HCT116 (cell line): ENCODE data around the gene TARBP2. TPM values are rescaled to one million over a fixed set of nuclear protein-coding genes. Genes with fewer than 3 reads are reported as not detected.

ENCODE experiments used
- ATAC-seq: fragments of 200-7000 bp; cut with Tn5 transposase; 2 replicates; pipeline ENCODE4 v1.9.1; 2020; ENCODE audit warnings: mild to moderate bottlenecking, moderate library complexity
- BruUV-seq: library from RNA; stranded (reverse); fragments of 400-500 nt; replicated peaks from 2 replicates; lab custom pipeline; 2021; lab: Mats Ljungman, UMichigan
- CTCF ChIA-PET: fragments of 300-600 bp; sonication (Branson Sonifier 250); formaldehyde crosslinking; loops from one replicate; lab custom pipeline; 2021; ENCODE audit warnings: antibody characterized with exemption; lab: Charles Lee
- POLR2A ChIA-PET: fragments of 300-600, 350-600 bp; sonication (Branson Sonifier 250); formaldehyde crosslinking; loops from one replicate; lab custom pipeline; 2021; ENCODE audit warnings: antibody characterized with exemption; lab: Charles Lee
- RAD21 ChIA-PET, 2 experiments: fragments of 300-600 bp; sonication (Branson Sonifier 250); formaldehyde crosslinking; loops; one replicate each; lab custom pipeline; 2023; ENCODE audit warnings: low total read pairs in 2 of 2; ENCODE audit not compliant: uncharacterized antibody in 2 of 2, unreplicated experiment in 2 of 2, low non-redundant PET in 1 of 2; lab: Charles Lee
- DNase-seq: peaks from one replicate; pipeline ENCODE4 v3.0.0-alpha.2; 2010; ENCODE audit warnings: low read depth, low spot score
- H2AFZ ChIP-seq: fragments of 200-600 bp; shearing (Covaris generic), sonication (generic); 2 replicates; pipeline ENCODE4 v1.6.1; 2017; ENCODE audit warnings: low read depth, mixed run types, mixed read lengths, antibody characterized with exemption, low read length; ENCODE audit not compliant: poor library complexity, severe bottlenecking
- H3K27ac ChIP-seq: 2 replicates; pipeline ENCODE4 v1.5.1; 2012; ENCODE audit warnings: low read depth, low read length
- H3K27me3 ChIP-seq: fragments of 200-600 bp; sonication (generic); 2 replicates; pipeline ENCODE4 v1.6.1; 2016; ENCODE audit warnings: mixed run types, low read length, mixed read lengths; ENCODE audit not compliant: insufficient read depth
- H3K36me3 ChIP-seq, 2 experiments: fragments of 200-500 bp in 1 of 2; fragments of 200-600 bp in 1 of 2; sonication (Bioruptor generic) in 1 of 2; sonication (generic) in 1 of 2; 2 replicates each; pipeline versions ENCODE4 v1.5.1 to v1.6.1; 2014 to 2016; ENCODE audit warnings: low read length in 2 of 2, inconsistent platforms in 1 of 2, mixed read lengths in 1 of 2, mixed run types in 1 of 2; ENCODE audit not compliant: insufficient read depth in 2 of 2, control insufficient read depth in 1 of 2
- H3K4me1 ChIP-seq, 2 experiments: fragments of 200-600 bp in 1 of 2; sonication (generic) in 1 of 2; 2 replicates each; pipeline versions ENCODE4 v1.5.1 to v1.6.1; 2012 to 2017; ENCODE audit warnings: low read length in 2 of 2, inconsistent platforms in 1 of 2, mild to moderate bottlenecking in 1 of 2, mixed read lengths in 1 of 2, mixed run types in 1 of 2, moderate library complexity in 1 of 2; ENCODE audit not compliant: insufficient read depth in 2 of 2, control insufficient read depth in 1 of 2
- H3K4me2 ChIP-seq: fragments of 200-600 bp; sonication (generic); 2 replicates; pipeline ENCODE4 v1.6.1; 2017; ENCODE audit warnings: mixed run types, low read length, mixed read lengths
- H3K4me3 ChIP-seq, 2 experiments: fragments of 200-600 bp in 1 of 2; sonication (generic) in 1 of 2; replicated peaks in 1 of 2; 2 replicates each; pipeline ENCODE4 v1.5.1; 2011 to 2016; ENCODE audit warnings: low read length in 2 of 2, control low read depth in 1 of 2, low read depth in 1 of 2, mild to moderate bottlenecking in 1 of 2, mixed read lengths in 1 of 2, mixed run types in 1 of 2
- H3K79me2 ChIP-seq: fragments of 200-600 bp; sonication (generic); 2 replicates; pipeline ENCODE4 v1.6.1; 2017; ENCODE audit warnings: mild to moderate bottlenecking, mixed run types, low read length, moderate library complexity, mixed read lengths; ENCODE audit not compliant: insufficient read depth
- H3K9ac ChIP-seq: fragments of 200-600 bp; sonication (generic); 2 replicates; pipeline ENCODE4 v1.6.1; 2016; ENCODE audit warnings: low read length, mixed read lengths
- H3K9me2 ChIP-seq: fragments of 200-600 bp; sonication (generic), shearing (Covaris generic); 2 replicates; pipeline ENCODE4 v1.6.1; 2017; ENCODE audit warnings: mixed run types, mild to moderate bottlenecking, moderate library complexity; ENCODE audit not compliant: insufficient read depth
- H3K9me3 ChIP-seq, 2 experiments: fragments of 200-500 bp in 1 of 2; fragments of 200-600 bp in 1 of 2; sonication (Bioruptor generic) in 1 of 2; sonication (generic) in 1 of 2; 2 replicates each; pipeline ENCODE4 v1.6.1; 2014 to 2017; ENCODE audit warnings: low read length in 2 of 2, mixed read lengths in 2 of 2, inconsistent platforms in 1 of 2, low read depth in 1 of 2, mild to moderate bottlenecking in 1 of 2, mixed run types in 1 of 2, moderate library complexity in 1 of 2; ENCODE audit not compliant: control insufficient read depth in 1 of 2, insufficient read depth in 1 of 2
- H4K20me1 ChIP-seq: fragments of 200-600 bp; sonication (generic), shearing (Covaris generic); 2 replicates; pipeline ENCODE4 v1.6.1; 2017; ENCODE audit warnings: mixed run types, mild to moderate bottlenecking, moderate library complexity; ENCODE audit not compliant: insufficient read depth
- CTCF ChIP-seq, 3 experiments: fragments of 200-600 bp in 1 of 3; sonication (generic) in 1 of 3; IDR thresholded peaks in 2 of 3; conservative IDR thresholded peaks in 1 of 3; 2 replicates each; pipeline ENCODE4 v1.5.1; 2012 to 2017; ENCODE audit warnings: low read depth in 2 of 3, low read length in 2 of 3, antibody characterized with exemption in 1 of 3, borderline replicate concordance in 1 of 3, control low read depth in 1 of 3, mild to moderate bottlenecking in 1 of 3, mixed read lengths in 1 of 3, mixed run types in 1 of 3, moderate library complexity in 1 of 3; ENCODE audit not compliant: insufficient read depth in 1 of 3
- POLR2AphosphoS5 ChIP-seq: IDR thresholded peaks from 2 replicates; pipeline ENCODE4 v1.6.1; 2011; ENCODE audit warnings: mild to moderate bottlenecking, low read depth, low read length, moderate library complexity
- SIN3A ChIP-seq: IDR thresholded peaks from 2 replicates; pipeline ENCODE4 v1.6.1; 2012; ENCODE audit warnings: low read depth
- TCF7L2 ChIP-seq: IDR thresholded peaks from 2 replicates; pipeline ENCODE4 v1.7.0; 2011; ENCODE audit warnings: borderline replicate concordance, inconsistent platforms; ENCODE audit not compliant: insufficient read depth, insufficient read length; ENCODE audit errors: extremely low read depth
- intact Hi-C: fragments of 100-400 bp; cut with micrococcal nuclease; formaldehyde crosslinking; loops from 2 replicates; pipeline ENCODE4 v1.10.0; 2022
- total RNA-seq: library from RNA; stranded (reverse); gene quantifications from one replicate; pipeline ENCODE4 v1.2.1, GENCODE V29; 2021; ENCODE audit not compliant: unreplicated experiment

Gene TARBP2
- total RNA-seq, 1 experiment from 2014 or later: 40.1 TPM

GRCh38 chr12:53499266-53500141 lies 1.6 kb upstream of the TARBP2 start, which contains the start of gene MAP3K12:
MAP3K12 (minus strand) TSS chr12:53499458; CDS start chr12:53487391, 12,067 bp downstream.
- intact Hi-C loops: loop anchor here (2.0 kb wide), 1 partner anchor 179 kb away; the partner anchor contains the start of gene AAAS
- POLR2A ChIA-PET: interaction anchor here (1.0 kb wide), 1 partner anchor 204 kb away, joined by 3 read pairs; the partner anchor contains the start of gene PFDN5
- Histone ChIP-seq H3K4me3 (peak within 1 kb of the TSS; percentile 75 to 87), H3K9ac (peak within 1 kb of the TSS; percentile 88), H3K27me3 (no peaks in the 10 kb centered on the region), H4K20me1 (no peaks in the 10 kb centered on the region), H3K4me2 (peak within 1 kb of the TSS; percentile 89), H2AFZ (no peak within 1 kb of the TSS), H3K27ac (peak within 1 kb of the TSS; percentile 90), H3K4me1 (peaks cover 13 to 43% of the 10 kb centered on the region in 2 experiments), H3K79me2 (peaks cover 16% of the 10 kb centered on the region), H3K9me3 (no peaks in the 10 kb centered on the region), H3K9me2 (no peaks in the 10 kb centered on the region), H3K36me3 (no peaks in the 10 kb centered on the region; a peak in 2 of 4 replicates)
- RAD21 ChIA-PET: interaction anchor here in 1 of 2 experiments (0.7 kb wide), 1 partner anchor 320 kb away, joined by 3 read pairs; no protein-coding TSS in a partner anchor
- no peak for DNase-seq
- TF ChIP-seq TCF7L2: peak; percentile 6
- no peak for TF ChIP-seq SIN3A
- TF ChIP-seq POLR2AphosphoS5: peak; percentile 10
- no peak for TF ChIP-seq CTCF (IDR thresholded peaks at IDR 0.05 in 2 of 3, conservative IDR thresholded peaks at IDR 0.05 in 1 of 3; ENCODE audit: borderline replicate concordance in 1 of 3, insufficient read depth in 1 of 3, low read depth in 2 of 3, low read length in 2 of 3)
- BruUV-seq: no TSS peak
- CTCF ChIA-PET: interaction anchor here (0.5 to 2.5 kb wide), 8 partner anchors 9 to 1431 kb away, joined by 3 to 29 read pairs (median 4); partner anchors contain the start of genes AAAS and ATP5MC2
- peak; percentile 34 for ATAC-seq
